Ovary (tissue), 10 donors: Measurements from ENCODE around the gene CYP2C9. TPM values are rescaled to one million over a fixed set of nuclear protein-coding genes. Genes with fewer than 3 reads are reported as not detected.
"Not testable (repeated sequence)": the region's sequence is repeated elsewhere in the genome, so short reads cannot be mapped to it uniquely, and the experiment has no call there.

Experiments
- DNase-seq, 5 donors: peaks; one replicate each; pipeline ENCODE4 v3.0.0-alpha.2; 2019 to 2020
- H3K27ac ChIP-seq, 2 donors: fragments of 200-600 bp; one replicate each; pipeline versions ENCODE4 v1.5.1 to v1.8.0; 2019 to 2022
- H3K27me3 ChIP-seq: fragments of 200-600 bp; one replicate; pipeline ENCODE4 v1.8.0; 2022
- H3K36me3 ChIP-seq: fragments of 200-600 bp; sonication (generic); one replicate; pipeline ENCODE4 v1.5.1; 2019
- H3K4me1 ChIP-seq: one replicate; pipeline ENCODE4 v1.8.1; 2013; ENCODE audit warnings: mild to moderate bottlenecking, moderate library complexity; ENCODE audit not compliant: insufficient read depth
- H3K4me3 ChIP-seq: fragments of 200-600 bp; sonication (generic); one replicate; pipeline ENCODE4 v1.5.1; 2017
- H3K9me3 ChIP-seq, 2 donors: fragments of 200-600 bp in 1 of 2; sonication (generic) in 1 of 2; one replicate each; pipeline versions ENCODE4 v1.5.1 to v1.8.1; 2013 to 2019; ENCODE audit warnings: mild to moderate bottlenecking in 1 of 2, moderate library complexity in 1 of 2
- CTCF ChIP-seq, 3 donors: fragments of 450-650 bp in 2 of 3; fragments of 200-600 bp in 1 of 3; IDR thresholded peaks; one replicate each; pipeline versions ENCODE4 v1.5.1 to v1.8.0; 2016 to 2022; ENCODE audit warnings: antibody characterized with exemption in 3 of 3, mild to moderate bottlenecking in 1 of 3
- EP300 ChIP-seq: sonication (generic); formaldehyde crosslinking; IDR thresholded peaks from one replicate; pipeline ENCODE4 v1.6.1; 2017; ENCODE audit warnings: antibody characterized with exemption
- POLR2A ChIP-seq: fragments of 450-650 bp; IDR thresholded peaks from one replicate; pipeline ENCODE4 v1.6.1; 2017; ENCODE audit warnings: antibody characterized with exemption, mild to moderate bottlenecking, moderate library complexity
- WGBS, 3 donors: extraction: QIAGEN DNeasy Blood & Tissue Kit in 1 of 3; methylation state at CpG; one replicate each; pipeline versions ENCODE4 v1.1.5 to v1.1.7; 2013 to 2017; 5-methylcytosine and 5-hydroxymethylcytosine counted together
- intact Hi-C, 4 donors: fragments of 100-400 bp; cut with DNase I; formaldehyde crosslinking; loops; one replicate each; pipeline versions ENCODE4 v1.11.0 to v1.15.1; 2022 to 2023
- long read RNA-seq, 3 donors: library from polyadenylated mRNA in 2 of 3; unstranded in 2 of 3; transcript quantifications; one replicate each; pipeline ENCODE4 v2.0.0 and lab custom pipeline, GENCODE V29; 2021 to 2026
- polyA plus RNA-seq, 2 donors: library from polyadenylated mRNA; stranded (reverse); fragments of 200-250 nt in 1 of 2; fragments of 350-450 nt in 1 of 2; fragmentation: Illumina TruSeq in 1 of 2; extraction: RNeasy Lipid Tissue Mini Kit (QIAGEN cat#74804) in 1 of 2; gene quantifications; one replicate each; pipeline ENCODE4 v1.2.3, GENCODE V29; 2013 to 2014
- total RNA-seq, 7 donors: library from RNA; depleted of rRNA in 2 of 7; stranded (reverse); fragments of >200 nt in 2 of 7; fragmentation: NEBNext Ultra II Directional in 3 of 7; extraction: Animal tissue kit (Norgen Biotek cat#: 25700) in 3 of 7; gene quantifications; one replicate each; pipeline versions ENCODE4 v1.1.0 to v1.2.4, GENCODE V29; 2016 to 2023
- donor health status: DM: no; HTN: no; CAD: no; lungs with moderate emphysema.
- donor health status: DM: no; HTN: no; CAD: no.
- donor health status: Bipolar disorder and iron deficiency.
- donor health status: DM: yes; HTN: yes; CAD: no.
- donor health status: DM: no; HTN: no; CAD: no.
- donor health status: DM: yes; HTN: yes; CAD: no.

CYP2C9 gene
- 1 to 10 TPM in 1 of 7 donors, under 1 TPM in 3, not detected in 3; 0.20 to 2.3 (median 0.51) TPM for total RNA-seq
- not detected for polyA plus RNA-seq
- long read RNA-seq, donor 1, result 0 reads
- long read RNA-seq, donor 2, result 0 reads
- long read RNA-seq, donor 3, result 0 reads

DNA sequence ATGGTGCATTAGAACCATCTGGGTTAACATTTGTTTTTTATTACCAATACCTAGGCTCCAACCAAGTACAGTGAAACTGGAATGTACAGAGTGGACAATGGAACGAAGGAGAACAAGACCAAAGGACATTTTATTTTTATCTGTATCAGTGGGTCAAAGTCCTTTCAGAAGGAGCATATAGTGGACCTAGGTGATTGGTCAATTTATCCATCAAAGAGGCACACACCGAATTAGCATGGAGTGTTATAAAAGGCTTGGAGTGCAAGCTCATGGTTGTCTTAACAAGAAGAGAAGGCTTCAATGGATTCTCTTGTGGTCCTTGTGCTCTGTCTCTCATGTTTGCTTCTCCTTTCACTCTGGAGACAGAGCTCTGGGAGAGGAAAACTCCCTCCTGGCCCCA is at the start of gene CYP2C9:
TSS of gene CYP2C9 (plus strand) at position 276 of the 400 bp plus-strand sequence. CDS start at position 301, 25 bp downstream.
- H3K4me1 ChIP-seq, result no peaks in the 10 kb centered on the region
- no peak for TF ChIP-seq POLR2A
- no peak for TF ChIP-seq CTCF (IDR thresholded peaks at IDR 0.05)
- no peaks in the 10 kb centered on the region for H3K36me3 ChIP-seq
- DNase-seq, result no peak
- no peak within 1 kb of the TSS for H3K4me3 ChIP-seq
- H3K27ac ChIP-seq, result no peak within 1 kb of the TSS
- intact Hi-C loops, result no loop called here
- H3K27me3 ChIP-seq, result no peaks in the 10 kb centered on the region
- H3K9me3 ChIP-seq, result no peaks in the 10 kb centered on the region
- 64 to 78% (median 70%) methylated on average over 2 of the region's 2 CpGs for WGBS, 3 donors

DNA sequence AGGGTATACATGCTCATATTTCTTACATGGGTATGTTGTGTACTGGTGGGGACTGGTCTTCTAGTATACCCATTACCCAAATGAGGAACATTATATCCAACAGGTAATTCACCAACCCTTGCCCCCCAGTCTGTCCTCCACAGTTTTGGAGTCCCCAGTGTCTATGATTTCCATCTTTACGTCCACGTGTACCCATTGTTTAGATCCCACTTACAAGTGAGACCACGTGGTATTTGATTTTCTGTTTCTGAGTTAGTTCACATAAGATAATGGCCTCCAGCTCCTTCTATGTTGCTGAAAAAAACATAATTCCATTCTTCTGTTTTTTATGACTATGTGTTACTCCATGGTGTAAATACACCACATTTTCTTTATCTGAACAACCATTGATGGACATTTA is 49.3 kb upstream of the CYP2C9 start:
- Histone ChIP-seq H3K4me3 (no peak overlapping the region), H3K9me3 (no peaks in the 10 kb centered on the region), H3K27me3 (no peaks in the 10 kb centered on the region), H3K27ac (no peak overlapping the region), H3K36me3 (no peaks in the 10 kb centered on the region), H3K4me1 (no peaks in the 10 kb centered on the region)
- no peak for DNase-seq
- intact Hi-C loops, result no loop called here
- WGBS, 3 donors, result 63 to 79% (median 72%) methylated on average over 3 of the region's 3 CpGs
- TF ChIP-seq CTCF (IDR thresholded peaks at IDR 0.05), result no peak
- no peak for TF ChIP-seq EP300
- TF ChIP-seq POLR2A, result no peak

DNA sequence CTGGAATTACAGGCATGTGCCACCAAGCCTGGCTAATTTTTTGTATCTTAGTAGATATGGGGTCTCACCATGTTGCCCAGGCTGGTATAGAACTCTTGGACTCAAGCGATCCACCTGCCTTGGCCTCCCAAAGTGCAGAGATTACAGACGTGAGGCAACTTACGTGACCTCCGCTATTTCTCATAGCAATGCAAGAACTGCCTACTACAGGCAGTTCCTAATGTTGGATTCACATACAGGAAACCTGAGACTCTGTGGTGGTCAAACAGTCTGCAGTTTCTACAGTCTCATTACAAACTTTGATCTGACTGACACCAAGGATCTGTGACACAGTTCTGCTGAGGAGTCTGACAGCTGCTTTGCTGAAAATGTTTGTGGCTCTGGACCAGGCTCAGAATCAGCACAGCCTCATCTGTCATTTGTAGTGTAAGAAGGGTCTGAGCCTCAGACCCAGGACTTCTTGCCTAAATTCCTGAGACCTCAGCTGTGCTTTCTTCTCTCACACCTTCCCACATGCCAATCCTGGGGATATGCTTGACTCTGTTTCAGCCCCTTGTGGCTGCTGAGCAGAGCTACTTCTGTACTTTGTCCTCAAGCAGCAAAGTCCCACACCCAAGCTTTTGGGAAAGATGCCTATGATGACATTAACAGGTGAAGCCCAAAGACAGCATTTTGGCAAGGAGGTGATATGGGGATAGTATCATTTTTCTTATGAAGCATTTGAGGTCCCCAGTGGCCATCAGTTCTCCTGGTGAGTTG is 48.0 kb upstream of the CYP2C9 start:
- Histone ChIP-seq H3K9me3 (no peaks in the 10 kb centered on the region), H3K4me1 (no peaks in the 10 kb centered on the region), H3K27ac (no peak overlapping the region), H3K27me3 (no peaks in the 10 kb centered on the region), H3K36me3 (no peaks in the 10 kb centered on the region), H3K4me3 (no peak overlapping the region)
- no peak for DNase-seq
- no peak for TF ChIP-seq POLR2A
- TF ChIP-seq EP300, result no peak
- TF ChIP-seq CTCF (IDR thresholded peaks at IDR 0.05), result no peak
- 78 to 91% (median 85%) methylated on average over 4 of the region's 4 CpGs for WGBS, 3 donors
- intact Hi-C loops, result no loop called here

DNA sequence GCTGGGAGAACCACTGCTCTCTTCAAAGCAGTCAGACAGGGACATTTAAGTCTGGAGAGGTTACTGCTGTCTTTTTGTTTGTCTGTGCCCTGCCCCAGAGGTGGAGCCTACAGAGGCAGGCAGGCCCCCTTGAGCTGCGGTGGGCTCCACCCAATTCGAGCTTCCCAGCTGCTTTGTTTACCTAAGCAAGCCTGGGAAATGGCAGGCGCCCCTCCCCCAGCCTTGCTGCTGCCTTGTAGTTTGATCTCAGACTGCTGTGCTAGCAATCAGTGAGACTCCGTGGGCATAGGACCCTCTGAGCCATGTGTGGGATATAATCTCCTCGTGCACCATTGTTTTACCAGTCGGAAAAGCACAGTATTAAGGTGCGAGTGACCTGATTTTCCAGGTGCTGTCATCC is 40.0 kb upstream of the CYP2C9 start:
- DNase-seq, intact Hi-C loops, H3K27ac ChIP-seq, H3K4me3 ChIP-seq, H3K36me3 ChIP-seq, H3K4me1 ChIP-seq, H3K9me3 ChIP-seq, H3K27me3 ChIP-seq: not testable (repeated sequence)
- 61 to 74% (median 71%) methylated on average over 7 of the region's 7 CpGs for WGBS, 3 donors

DNA sequence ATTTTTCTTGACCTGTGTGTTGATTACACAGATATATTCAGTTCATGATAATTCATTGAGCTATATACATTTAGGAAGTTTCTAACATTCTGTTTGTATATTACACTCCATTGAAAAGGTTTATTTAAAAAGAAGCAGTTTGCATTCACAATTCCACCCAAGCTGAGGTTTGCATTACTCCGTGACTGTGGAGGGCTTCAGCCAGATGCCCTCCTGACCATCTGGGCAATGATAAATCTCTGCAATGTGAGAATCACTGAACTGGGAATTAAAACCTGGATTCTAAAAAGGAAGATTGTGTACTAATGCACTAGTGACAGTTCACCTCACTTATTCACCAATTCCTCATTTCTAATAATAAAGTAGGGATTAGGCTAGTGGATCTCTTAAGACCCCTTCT is 36.4 kb upstream of the CYP2C9 start:
- Histone ChIP-seq H3K27ac (no peak overlapping the region), H3K4me1 (no peaks in the 10 kb centered on the region), H3K36me3 (no peaks in the 10 kb centered on the region), H3K9me3 (no peaks in the 10 kb centered on the region), H3K27me3 (no peaks in the 10 kb centered on the region), H3K4me3 (no peak overlapping the region)
- intact Hi-C loops, result no loop called here
- no peak for DNase-seq
- no peak for TF ChIP-seq POLR2A
- TF ChIP-seq CTCF (IDR thresholded peaks at IDR 0.05), result no peak
- no peak for TF ChIP-seq EP300
- 60 to 79% (median 72%) methylated on average over 1 of the region's 1 CpG for WGBS, 3 donors
